GM18873 (cell line): ENCODE data around the gene KRTAP12-1.
"Not testable (repeated sequence)": the region's sequence is repeated elsewhere in the genome, so short reads cannot be mapped to it uniquely, and the experiment has no call there.

Source experiments
- ATAC-seq: cut with Tn5 transposase; IDR thresholded peaks from one replicate; pipeline ENCODE4 v1.9.1; 2021; ENCODE audit warnings: mild to moderate bottlenecking, moderate library complexity, moderate number of reproducible peaks; ENCODE audit not compliant: unreplicated experiment, low FRiP score

KRTAP12-1 gene

DNA sequence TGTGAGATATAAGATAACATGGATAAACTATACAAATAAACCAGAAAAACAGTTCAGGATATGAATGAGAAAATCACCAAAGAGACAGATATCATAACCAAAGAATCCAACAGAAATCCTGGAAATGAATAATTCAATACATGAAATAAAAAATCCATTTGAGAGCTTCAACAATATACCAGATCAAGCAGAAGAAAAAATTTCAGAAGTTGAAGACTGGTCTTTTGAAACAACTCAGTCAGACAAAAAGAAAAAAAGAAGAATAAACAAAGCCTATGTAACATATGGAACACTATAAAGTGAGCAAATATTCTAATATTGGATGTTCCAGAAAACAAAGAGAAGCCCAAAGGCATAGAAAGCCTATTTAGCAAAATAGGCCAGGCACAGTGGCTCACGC lies 10.1 kb downstream of the KRTAP12-1 start:
- ATAC-seq: no peak

DNA sequence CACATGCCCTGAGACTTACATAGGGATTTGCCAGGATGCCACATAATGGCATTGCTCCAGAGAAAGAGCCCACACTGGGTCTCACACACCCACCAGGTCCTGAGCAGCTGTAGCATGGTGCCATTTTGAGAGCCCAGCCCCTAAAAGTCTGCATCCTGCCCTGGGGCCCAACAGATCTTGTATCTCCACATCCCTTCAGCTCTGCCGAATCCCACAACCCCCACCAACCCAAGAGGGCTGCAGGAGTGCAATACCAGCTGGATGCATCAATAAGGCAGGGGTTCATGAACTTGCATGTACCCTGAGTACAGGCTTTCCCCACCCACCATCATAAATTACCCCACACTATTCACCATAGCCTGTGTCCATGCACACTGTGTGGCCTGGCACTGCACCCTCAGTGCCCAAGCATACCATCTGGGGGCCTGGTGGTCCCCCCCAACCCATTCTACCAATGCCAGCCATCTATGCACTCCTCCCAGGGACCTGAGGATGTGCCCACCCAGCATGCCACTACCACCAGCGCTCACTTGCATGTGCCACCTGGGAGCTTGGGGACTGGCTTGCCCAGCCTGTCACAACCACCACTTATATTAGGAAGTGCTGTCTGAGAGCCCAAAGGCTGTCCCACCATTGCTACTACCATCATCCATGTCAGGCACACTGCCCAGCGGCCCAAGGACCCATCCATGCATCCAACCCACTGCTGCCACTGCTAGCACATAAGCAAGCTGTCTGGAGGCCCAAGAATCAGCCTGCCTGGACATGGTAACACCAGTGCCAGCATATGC lies 11.1 kb downstream of the KRTAP12-1 start:
- no peak for ATAC-seq

DNA sequence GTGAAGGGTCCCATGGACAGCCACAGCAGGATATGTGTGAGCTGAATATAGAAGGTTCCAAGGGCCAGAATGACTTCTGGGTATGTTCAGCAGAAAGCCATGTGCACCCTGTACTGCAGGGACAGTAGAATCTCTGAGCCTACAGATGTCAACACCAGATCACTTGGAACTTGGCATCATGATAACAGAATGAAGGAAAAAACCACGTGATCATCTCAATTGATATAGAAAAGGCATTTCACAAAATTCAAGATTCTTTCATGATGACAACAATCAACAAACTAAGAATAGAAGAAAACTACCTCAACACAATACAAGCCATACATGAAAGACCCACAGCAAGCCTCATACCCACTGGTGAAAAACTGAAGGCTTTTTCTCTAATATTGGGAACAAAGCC lies 14.4 kb downstream of the KRTAP12-1 start:
- ATAC-seq: no peak

DNA sequence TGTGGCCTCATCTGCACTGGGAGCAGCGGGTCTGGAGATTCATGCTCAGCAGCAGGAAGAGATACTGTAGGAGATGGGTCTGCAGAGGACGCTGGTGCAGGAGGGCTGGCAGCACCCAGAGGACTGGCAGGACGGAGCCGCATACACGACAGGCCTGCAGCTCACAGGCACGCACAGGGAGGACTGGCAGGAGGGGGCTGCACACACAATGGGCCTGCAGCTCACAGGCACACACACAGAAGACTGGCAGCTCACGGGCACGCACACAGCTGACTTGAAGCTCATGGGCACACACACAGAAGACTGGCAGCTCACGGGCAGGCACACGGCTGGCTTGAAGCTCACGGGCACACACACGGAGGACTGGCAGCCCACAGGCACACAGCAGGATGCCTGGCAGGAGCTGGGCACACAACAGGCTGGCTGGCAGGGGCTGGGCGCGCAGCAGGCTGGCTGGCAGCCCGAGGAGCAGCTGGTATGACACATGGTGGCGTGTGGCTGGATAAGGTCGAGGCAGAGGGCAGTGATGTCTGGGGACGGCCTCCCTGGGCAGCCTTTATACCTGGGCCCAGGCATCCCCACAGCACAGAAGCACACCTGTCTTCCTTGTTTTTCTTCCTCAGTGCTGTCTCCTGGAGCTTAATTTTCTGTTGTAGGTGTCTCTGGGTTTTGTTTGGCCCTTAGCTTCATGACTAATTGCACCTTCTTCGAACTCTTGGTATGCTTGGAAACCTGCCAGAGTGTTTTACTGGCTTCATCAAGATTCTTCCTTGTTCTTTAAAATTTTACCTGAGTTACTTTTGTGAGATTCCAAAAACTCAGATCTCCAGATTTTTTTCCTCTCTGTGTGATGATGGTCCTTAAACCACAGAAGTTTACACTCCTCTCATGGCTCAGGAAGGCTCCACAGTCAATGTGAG lies 15.3 kb downstream of the KRTAP12-1 start, which contains the start of gene KRTAP12-2:
KRTAP12-2 (minus strand) TSS at position 527 of the 920 bp plus-strand sequence; CDS start at position 486, 41 bp downstream.
- no peak for ATAC-seq

DNA sequence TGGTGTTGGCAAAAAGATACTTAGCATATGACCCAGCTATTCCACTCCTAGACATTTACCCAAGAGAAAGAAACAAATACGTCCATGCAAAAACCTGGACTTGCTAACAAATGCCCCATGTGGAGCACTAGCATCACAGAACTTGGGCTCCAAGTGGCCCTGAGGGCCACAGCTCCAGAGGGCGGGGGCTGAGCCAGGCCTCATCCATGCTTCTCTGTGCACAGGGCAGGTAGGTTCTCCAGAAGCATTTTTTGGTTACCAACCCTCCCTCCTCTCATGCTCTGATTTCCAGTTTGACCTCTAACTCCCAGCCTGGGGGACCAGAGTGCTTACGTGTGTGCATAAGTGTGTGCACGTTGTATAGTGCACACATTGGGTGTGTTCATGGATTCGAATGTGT lies 17.3 kb downstream of the KRTAP12-1 start:
- ATAC-seq: no peak

DNA sequence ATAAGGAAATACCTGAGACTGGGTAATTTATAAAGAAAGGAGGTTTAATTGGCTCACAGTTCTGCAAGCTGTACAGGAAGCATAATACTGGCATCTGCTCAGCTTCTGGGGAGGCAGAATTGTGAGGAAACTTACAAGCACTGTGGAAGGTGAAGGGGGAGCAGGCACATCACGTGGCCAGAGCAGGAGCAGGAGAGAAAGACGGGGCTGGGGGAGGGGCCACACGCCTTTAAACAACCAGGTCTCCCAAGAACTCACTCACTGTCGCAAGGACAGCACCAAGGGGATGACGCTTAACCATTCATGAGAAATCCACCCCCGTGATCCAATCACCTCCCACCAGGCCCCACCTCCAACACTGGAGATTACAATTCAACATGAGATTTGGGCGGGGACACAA lies 20.4 kb downstream of the KRTAP12-1 start:
- ATAC-seq: not testable (repeated sequence)

DNA sequence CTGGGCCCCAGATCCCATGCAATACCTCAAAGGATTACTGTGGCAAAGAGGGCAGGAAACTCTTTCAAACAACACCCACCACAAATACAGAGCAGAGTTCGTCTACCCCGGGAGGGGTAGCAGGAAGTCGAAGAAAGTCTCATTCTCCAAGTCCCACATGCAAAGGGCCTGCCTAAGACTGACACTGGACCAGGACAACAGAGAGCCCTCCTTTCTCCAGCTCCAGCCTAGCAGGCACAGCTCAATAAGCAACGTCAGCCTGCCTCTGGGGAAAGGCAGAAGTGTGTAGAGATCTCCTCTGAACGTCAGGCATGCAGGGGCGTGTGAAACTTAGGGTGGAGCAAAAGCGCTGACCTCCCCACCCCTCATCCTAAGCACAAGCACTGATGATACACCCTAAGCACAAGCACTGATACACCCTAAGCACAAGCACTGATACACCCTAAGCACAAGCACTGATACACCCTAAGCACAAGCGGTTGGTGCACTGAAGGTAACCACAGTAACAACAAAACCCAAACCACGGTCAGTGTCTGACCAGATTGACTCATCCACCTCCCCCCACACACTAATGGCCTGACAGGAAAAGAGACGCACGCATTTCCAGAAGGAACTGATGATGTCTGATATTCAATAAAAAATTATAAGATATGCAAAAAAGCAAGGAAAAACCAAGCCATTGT lies 22.9 kb downstream of the KRTAP12-1 start:
- ATAC-seq: no peak

DNA sequence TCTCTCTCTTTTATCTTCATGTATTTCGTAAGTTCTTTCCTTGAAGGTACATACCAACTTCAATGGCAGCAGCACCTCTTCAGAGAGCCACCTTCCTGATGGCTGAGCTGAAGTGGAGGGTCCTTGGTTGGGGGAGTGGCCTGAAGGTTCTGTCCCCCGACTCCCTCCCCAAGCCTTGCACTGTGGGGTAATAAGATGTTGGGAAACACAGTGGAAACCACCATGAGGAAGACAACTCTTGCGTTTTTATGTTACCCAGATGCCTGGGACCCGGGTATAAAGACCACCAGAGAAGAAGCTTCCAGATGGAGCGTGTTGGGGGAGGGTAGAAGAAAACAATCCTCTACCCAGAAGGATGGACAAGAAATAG lies 23.4 kb downstream of the KRTAP12-1 start:
- no peak for ATAC-seq

DNA sequence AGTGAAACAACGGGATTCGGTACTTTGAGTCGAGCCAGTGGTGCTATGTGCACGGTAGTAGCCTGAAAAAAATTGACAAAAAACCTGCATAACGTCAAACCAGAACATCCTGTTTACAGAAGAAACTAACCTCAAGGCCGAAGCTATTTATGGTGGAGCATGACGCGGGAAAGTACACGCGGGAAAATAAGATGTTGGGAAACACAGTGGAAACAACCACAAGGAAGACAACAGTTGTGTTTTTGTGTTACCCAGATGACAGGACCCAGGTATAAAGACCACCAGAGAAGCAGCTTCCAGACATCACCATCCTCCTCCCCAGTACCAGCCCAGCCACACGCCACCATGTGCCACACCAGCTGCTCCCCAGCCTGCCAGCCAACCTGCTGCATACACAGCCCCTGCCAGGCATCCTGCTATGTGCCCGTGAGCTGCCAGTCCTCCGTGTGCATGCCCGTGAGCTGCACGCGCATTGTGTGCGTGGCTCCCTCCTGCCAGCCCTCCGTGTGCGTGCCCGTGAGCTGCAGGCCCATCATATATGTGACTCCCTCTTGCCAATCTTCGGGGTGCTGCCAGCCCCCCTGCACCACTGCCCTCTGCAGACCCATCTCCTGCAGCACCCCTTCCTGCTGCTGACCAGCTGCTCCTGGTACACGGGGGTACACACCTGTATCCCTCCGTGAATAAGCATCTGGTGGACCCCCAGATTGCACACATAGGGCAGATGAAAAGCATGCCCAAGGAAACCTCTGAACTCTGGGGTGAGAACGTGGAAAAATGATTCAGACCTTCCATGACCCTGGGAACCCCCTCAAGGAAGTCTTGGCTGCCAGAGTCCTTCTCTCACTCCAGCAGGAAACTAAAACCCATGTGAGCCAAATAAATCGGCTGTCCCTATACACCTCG lies 24.1 kb downstream of the KRTAP12-1 start, which contains the start of gene KRTAP12-3:
KRTAP12-3 (plus strand) TSS at position 298 of the 906 bp plus-strand sequence; CDS start at position 346, 48 bp downstream.
- no peak for ATAC-seq

DNA sequence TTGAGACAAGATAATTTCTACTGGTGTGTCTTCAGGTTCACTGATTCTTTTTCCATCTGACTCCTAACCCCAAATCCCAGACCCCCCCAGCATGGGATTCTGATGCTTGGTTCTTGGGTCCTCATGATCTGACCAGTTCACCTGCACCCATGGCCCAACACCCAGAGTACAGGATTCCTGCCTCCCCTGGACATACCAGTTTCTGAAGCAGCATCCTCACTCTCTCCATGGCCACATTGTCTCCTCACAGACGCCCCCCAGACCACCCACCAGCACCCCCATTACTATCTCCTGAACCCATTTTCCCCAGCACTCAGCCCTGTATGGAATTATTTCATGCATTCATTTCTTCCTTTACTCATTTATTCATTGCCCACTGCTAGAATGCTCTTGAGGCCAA lies 25.1 kb downstream of the KRTAP12-1 start:
- no peak for ATAC-seq

DNA sequence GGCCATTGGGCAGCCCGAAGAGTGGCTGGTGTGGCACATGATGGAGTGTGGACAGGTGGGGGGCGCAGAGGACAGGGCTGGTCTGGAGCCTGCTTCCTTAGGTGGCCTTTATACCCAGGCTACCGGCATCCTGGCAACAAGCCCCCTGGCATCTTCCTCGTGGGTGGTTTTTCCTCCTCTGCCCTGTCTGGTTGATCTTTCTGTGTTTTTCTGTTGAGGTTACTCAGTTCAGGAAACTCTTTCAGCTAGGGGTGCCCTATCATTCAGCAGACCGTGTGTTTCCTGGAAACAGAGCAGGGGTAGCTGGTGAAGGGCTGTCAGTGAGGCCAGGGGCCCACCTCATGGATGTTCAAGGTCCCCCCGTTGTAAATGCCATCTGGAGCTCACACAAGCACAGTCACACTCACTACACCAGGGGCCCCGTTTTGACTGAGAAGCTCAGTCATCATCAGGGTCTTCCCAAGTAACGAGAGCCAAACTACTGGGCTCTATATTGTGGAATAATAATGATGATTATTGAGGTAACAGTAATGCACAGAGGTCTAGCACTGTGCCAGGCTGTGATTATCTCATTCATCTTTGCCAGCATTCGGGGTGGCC lies 27.3 kb downstream of the KRTAP12-1 start, which contains the start of gene KRTAP12-4:
KRTAP12-4 (minus strand) TSS at position 84 of the 600 bp plus-strand sequence; CDS start at position 39, 45 bp downstream.
- ATAC-seq: no peak

DNA sequence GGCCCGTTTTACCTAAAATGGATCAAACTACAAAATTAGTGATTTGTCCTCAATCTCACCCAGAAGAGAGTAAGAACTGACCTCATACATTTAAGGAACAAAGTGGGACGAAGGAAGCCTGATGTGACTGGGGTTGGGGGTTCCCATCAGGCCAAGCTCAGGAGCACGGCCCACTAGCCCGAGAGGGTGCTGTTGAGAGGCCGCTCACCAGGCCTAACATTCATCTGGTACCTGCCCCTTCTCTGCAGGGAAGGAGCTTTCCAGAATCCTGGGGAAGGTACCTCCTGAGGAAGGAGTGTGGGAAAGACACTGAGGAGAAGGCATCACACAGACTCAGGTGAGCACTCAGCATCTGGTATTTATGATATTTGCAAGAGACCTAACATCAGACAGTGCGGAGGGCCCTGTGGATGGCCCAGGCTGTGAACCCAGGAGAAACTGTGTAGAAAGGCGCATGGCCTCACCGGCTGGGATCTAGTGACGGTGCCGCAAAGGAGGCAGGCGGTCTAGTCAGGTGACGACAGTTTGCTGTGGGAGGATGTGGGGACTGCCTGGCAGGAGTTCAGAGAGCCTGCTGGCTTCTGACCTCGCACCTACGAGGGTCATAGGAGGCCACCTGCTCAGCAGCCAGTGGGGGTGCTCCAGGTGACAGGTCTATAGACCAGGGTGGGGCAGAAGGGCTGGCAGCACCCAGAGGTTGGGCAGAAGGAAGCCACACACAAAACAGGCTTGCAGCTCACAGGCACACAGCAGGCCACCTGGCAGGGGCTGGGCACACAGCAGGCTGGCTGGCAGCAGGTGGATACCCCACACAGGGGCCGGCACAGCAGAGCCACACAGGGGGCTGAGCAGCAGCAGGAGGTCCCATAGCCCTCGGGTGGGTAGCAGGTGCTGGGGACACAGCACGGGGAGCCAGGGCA lies 28.0 kb downstream of the KRTAP12-1 start:
- no peak for ATAC-seq

DNA sequence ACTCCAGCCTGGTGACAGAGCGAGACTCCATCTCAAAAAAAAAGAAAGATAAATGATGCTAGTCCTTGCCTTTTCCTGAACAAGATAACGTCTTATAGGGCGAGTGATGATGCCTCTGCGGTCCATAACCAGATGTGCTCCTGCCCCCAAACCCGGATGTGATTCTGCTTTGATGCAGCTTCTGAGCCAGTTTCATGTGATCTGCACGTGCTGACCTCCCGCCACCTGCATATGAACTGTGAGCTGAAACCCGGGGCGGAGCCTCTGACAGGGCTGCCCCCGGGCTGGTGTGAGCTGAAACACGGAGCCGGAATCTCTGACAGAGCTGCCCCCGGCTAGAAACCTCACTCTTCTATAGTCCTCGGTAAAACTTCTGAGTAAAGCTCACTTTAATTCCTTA lies 28.8 kb downstream of the KRTAP12-1 start:
- no peak for ATAC-seq

DNA sequence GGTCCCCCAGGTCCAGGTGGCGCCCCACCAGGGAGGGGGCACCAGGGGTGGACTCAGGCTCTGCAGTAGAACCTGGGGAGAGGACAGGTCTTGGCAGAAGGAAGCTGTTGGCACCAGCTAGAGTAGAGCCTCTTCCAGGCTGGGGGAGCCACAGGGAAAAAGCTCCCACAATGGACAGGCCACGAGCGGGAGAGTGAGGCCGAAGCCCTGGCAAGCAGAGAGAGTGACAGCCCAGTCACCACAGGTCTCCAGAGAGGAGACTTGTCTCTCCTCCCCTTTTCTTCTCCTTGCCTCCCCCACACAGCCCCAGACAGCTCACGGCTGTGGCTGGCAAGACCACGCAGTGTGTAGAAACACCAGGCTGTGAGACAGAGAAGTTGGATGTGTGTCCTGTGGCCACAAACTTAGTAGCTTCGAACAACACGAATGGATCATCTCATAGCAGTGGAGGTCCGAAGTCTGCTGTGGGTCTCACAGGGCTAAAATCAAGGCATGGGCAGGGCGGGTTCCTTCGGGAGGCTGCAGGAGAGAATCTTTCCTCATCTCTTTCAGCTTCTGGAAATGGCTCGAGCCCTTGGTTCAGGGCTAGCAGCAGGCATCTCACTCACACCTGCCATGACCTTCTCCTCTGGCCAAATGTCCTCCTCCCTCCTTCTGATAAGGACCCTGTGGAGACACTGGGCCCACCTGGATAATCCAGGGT lies 30.8 kb downstream of the KRTAP12-1 start:
- ATAC-seq: no peak

DNA sequence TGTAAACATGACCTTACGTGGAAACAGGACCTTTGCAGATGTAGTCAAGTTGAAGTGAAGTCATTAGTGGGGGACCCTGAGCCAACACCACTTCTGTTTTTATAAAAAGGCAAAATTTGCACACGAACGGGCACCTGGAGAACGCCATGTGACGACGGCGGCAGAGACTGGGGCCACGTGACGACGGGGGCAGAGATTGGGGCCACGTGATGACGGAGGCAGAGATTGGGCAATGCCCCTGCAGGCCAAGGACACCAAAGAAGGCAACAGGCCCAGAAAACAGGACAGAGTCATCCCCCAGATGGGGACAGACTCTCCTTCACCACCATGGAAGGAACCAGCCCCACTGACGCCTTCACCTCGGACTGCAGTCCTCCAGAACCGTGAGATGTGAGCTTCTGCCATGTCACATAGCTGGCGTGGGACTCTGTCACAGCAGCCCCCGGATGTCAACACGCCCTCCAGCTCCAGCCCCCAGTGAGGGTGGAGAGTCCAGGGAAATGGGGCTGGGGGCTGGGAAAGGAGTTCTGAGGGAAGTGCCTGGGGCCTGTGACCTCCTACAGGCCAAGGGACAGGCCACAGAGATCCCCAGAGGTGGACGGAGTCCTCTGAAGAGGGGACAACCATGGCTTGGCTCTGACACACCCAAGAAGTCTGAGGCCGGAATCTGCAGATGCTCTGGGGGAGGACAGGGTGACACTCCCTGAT lies 31.5 kb downstream of the KRTAP12-1 start:
- ATAC-seq: no peak

DNA sequence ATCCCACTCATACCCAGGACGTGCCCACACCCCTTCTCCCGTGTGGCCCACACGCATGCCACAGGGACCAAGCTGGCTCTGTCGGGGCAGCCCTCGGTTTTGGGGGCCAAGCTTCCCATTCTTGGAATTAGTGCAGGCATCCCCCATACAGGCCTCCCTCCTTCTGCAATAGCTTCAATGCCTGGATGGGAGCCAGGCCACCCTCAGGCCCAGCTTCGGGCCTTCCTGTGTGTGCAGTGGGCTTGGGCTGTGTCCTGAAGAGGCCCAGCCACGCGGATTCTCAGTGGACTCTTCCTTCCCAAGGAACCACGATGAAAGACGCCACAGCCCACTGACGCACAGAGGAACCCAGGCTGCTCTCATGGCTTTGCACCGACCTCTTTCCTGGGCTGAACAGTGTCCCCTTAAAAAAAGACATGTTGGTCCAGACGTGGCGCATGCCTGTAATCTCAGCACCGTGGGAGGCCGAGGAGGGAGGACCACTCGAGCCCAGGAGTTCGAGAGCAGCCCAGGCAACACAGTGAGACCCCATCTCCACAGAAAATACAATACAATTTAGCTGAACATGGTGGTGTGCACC lies 32.4 kb downstream of the KRTAP12-1 start:
- ATAC-seq: no peak
